Measurements from ENCODE around the gene COL6A6. TPM values are rescaled to one million over a fixed set of nuclear protein-coding genes. Genes with fewer than 3 reads are reported as not detected.

Gene COL6A6
- total RNA-seq, 2 experiments from 2014 or later: not detected

GRCh38 chr3:130514681-130515080 lies 2.3 kb upstream of the COL6A6 start:
- H3K27ac Mint-ChIP-seq: no peak overlapping the region
- CTCF ChIA-PET: no interaction called here
- H3K4me1 Mint-ChIP-seq (ENCODE audit: low read depth): peaks cover 2% of the 10 kb centered on the region
- POLR2A ChIA-PET: no interaction called here
- H3K27me3 Mint-ChIP-seq: peaks cover 46% of the 10 kb centered on the region
- DNase-seq: no peak
- no peaks in the 10 kb centered on the region for H3K36me3 Mint-ChIP-seq
- no peak overlapping the region for H3K4me3 Mint-ChIP-seq
- H3K9me3 Mint-ChIP-seq: no peaks in the 10 kb centered on the region
- intact Hi-C loops (cut with micrococcal nuclease): no loop called here

GRCh38 chr3:130515755-130516154 lies 1.2 kb upstream of the COL6A6 start:
- intact Hi-C loops (cut with micrococcal nuclease): no loop called here
- Mint-ChIP-seq H3K36me3 (no peaks in the 10 kb centered on the region), H3K9me3 (no peaks in the 10 kb centered on the region), H3K4me3 (no peak overlapping the region), H3K27me3 (peaks cover 45% of the 10 kb centered on the region), H3K27ac (no peak overlapping the region), H3K4me1 (ENCODE audit: low read depth) (peaks cover 2% of the 10 kb centered on the region)
- DNase-seq: no peak
- ChIA-PET CTCF (interaction anchor here (0.7 kb wide), 1 partner anchor 240 kb away, joined by 3 read pairs; no protein-coding TSS in a partner anchor), POLR2A (no interaction called here)

GRCh38 chr3:130517602-130518001 lies 625 bp downstream of the COL6A6 start:
- Mint-ChIP-seq H3K36me3 (no peaks in the 10 kb centered on the region), H3K9me3 (no peaks in the 10 kb centered on the region), H3K4me1 (ENCODE audit: low read depth) (peaks cover 2% of the 10 kb centered on the region), H3K27me3 (peaks cover 32% of the 10 kb centered on the region), H3K4me3 (no peak overlapping the region), H3K27ac (no peak overlapping the region)
- DNase-seq: no peak
- CTCF ChIA-PET: no interaction called here
- intact Hi-C loops (cut with micrococcal nuclease): no loop called here
- POLR2A ChIA-PET: no interaction called here

- ChIA-PET POLR2A (no interaction called here), CTCF (no interaction called here)
- Mint-ChIP-seq H3K27ac (no peak overlapping the region), H3K4me3 (no peak overlapping the region), H3K4me1 (ENCODE audit: low read depth) (peaks cover 2% of the 10 kb centered on the region), H3K36me3 (no peaks in the 10 kb centered on the region), H3K9me3 (no peaks in the 10 kb centered on the region), H3K27me3 (peaks cover 29% of the 10 kb centered on the region)
- intact Hi-C loops (cut with micrococcal nuclease): no loop called here
- DNase-seq: no peak
These were observed 2.8 kb downstream of the COL6A6 start for GRCh38 chr3:130519754-130520153.

- no peak for DNase-seq
- Mint-ChIP-seq H3K4me3 (no peak overlapping the region), H3K4me1 (ENCODE audit: low read depth) (no peaks in the 10 kb centered on the region), H3K9me3 (no peaks in the 10 kb centered on the region), H3K36me3 (no peaks in the 10 kb centered on the region), H3K27me3 (peaks cover 17% of the 10 kb centered on the region), H3K27ac (no peak overlapping the region)
- ChIA-PET POLR2A (interaction anchor here (0.6 kb wide), 1 partner anchor 87 kb away, joined by 4 read pairs; no protein-coding TSS in a partner anchor), CTCF (no interaction called here)
- intact Hi-C loops (cut with micrococcal nuclease): no loop called here
These were observed 5.4 kb downstream of the COL6A6 start for GRCh38 chr3:130522399-130522798.

GRCh38 chr3:130527426-130527825 lies 10.4 kb downstream of the COL6A6 start:
- DNase-seq: no peak
- H3K27ac Mint-ChIP-seq: no peak overlapping the region
- H3K27me3 Mint-ChIP-seq: peaks cover 7% of the 10 kb centered on the region
- POLR2A ChIA-PET: no interaction called here
- no peaks in the 10 kb centered on the region for H3K9me3 Mint-ChIP-seq
- H3K4me1 Mint-ChIP-seq (ENCODE audit: low read depth): peaks cover 12% of the 10 kb centered on the region
- no peak overlapping the region for H3K4me3 Mint-ChIP-seq
- H3K36me3 Mint-ChIP-seq: no peaks in the 10 kb centered on the region
- intact Hi-C loops (cut with micrococcal nuclease): no loop called here
- CTCF ChIA-PET: interaction anchor here (0.8 kb wide), 1 partner anchor 11 kb away, joined by 3 read pairs; no protein-coding TSS in a partner anchor

GRCh38 chr3:130528120-130528519 lies 11.1 kb downstream of the COL6A6 start:
- no peak for DNase-seq
- peaks cover 3% of the 10 kb centered on the region for H3K27me3 Mint-ChIP-seq
- H3K36me3 Mint-ChIP-seq: no peaks in the 10 kb centered on the region
- POLR2A ChIA-PET: no interaction called here
- CTCF ChIA-PET: interaction anchor here (0.8 kb wide), 1 partner anchor 11 kb away, joined by 3 read pairs; no protein-coding TSS in a partner anchor
- H3K4me1 Mint-ChIP-seq (ENCODE audit: low read depth): peaks cover 12% of the 10 kb centered on the region
- no peaks in the 10 kb centered on the region for H3K9me3 Mint-ChIP-seq
- H3K4me3 Mint-ChIP-seq: no peak overlapping the region
- intact Hi-C loops (cut with micrococcal nuclease): no loop called here
- no peak overlapping the region for H3K27ac Mint-ChIP-seq

GRCh38 chr3:130529486-130530215 lies 12.7 kb downstream of the COL6A6 start:
- H3K4me3 Mint-ChIP-seq: no peak overlapping the region
- peaks cover 3% of the 10 kb centered on the region for H3K27me3 Mint-ChIP-seq
- H3K4me1 Mint-ChIP-seq (ENCODE audit: low read depth): peaks cover 12% of the 10 kb centered on the region
- H3K27ac Mint-ChIP-seq: no peak overlapping the region
- no peak for DNase-seq
- intact Hi-C loops (cut with micrococcal nuclease): no loop called here
- no peaks in the 10 kb centered on the region for H3K9me3 Mint-ChIP-seq
- H3K36me3 Mint-ChIP-seq: no peaks in the 10 kb centered on the region
- CTCF ChIA-PET: no interaction called here
- POLR2A ChIA-PET: no interaction called here

- Mint-ChIP-seq H3K27ac (no peak overlapping the region), H3K9me3 (no peaks in the 10 kb centered on the region), H3K36me3 (no peaks in the 10 kb centered on the region), H3K4me1 (ENCODE audit: low read depth) (peaks cover 12% of the 10 kb centered on the region), H3K27me3 (peaks cover 3% of the 10 kb centered on the region), H3K4me3 (no peak overlapping the region)
- intact Hi-C loops (cut with micrococcal nuclease): no loop called here
- no peak for DNase-seq
- ChIA-PET CTCF (no interaction called here), POLR2A (no interaction called here)
These were observed 16.3 kb downstream of the COL6A6 start for GRCh38 chr3:130533247-130533646.

GRCh38 chr3:130537673-130538304 lies 20.8 kb downstream of the COL6A6 start:
- DNase-seq: no peak
- CTCF ChIA-PET: interaction anchor here (0.6 to 3.3 kb wide), 3 partner anchors 58 to 263 kb away, joined by 3 to 19 read pairs (median 4); no protein-coding TSS in a partner anchor
- Mint-ChIP-seq H3K4me1 (ENCODE audit: low read depth) (no peaks in the 10 kb centered on the region), H3K36me3 (no peaks in the 10 kb centered on the region), H3K9me3 (no peaks in the 10 kb centered on the region), H3K4me3 (no peak overlapping the region), H3K27me3 (peaks cover 4% of the 10 kb centered on the region), H3K27ac (no peak overlapping the region)
- POLR2A ChIA-PET: no interaction called here
- intact Hi-C loops (cut with micrococcal nuclease): no loop called here

GRCh38 chr3:130539005-130539404 lies 22.0 kb downstream of the COL6A6 start:
- Mint-ChIP-seq H3K4me3 (no peak overlapping the region), H3K4me1 (ENCODE audit: low read depth) (no peaks in the 10 kb centered on the region), H3K36me3 (no peaks in the 10 kb centered on the region), H3K27ac (no peak overlapping the region), H3K27me3 (peaks cover 6% of the 10 kb centered on the region), H3K9me3 (no peaks in the 10 kb centered on the region)
- ChIA-PET POLR2A (no interaction called here), CTCF (interaction anchor here (0.6 to 3.3 kb wide), 4 partner anchors 11 to 264 kb away, joined by 3 to 19 read pairs (median 4); no protein-coding TSS in a partner anchor)
- intact Hi-C loops (cut with micrococcal nuclease): loop anchor here (1.0 kb wide), 1 partner anchor 263 kb away; no protein-coding TSS in a partner anchor
- DNase-seq: peak; percentile 47

GRCh38 chr3:130543322-130543721 lies 26.3 kb downstream of the COL6A6 start:
- Mint-ChIP-seq H3K27me3 (peaks cover 15% of the 10 kb centered on the region), H3K4me3 (no peak overlapping the region), H3K4me1 (ENCODE audit: low read depth) (no peaks in the 10 kb centered on the region), H3K36me3 (no peaks in the 10 kb centered on the region), H3K9me3 (no peaks in the 10 kb centered on the region), H3K27ac (no peak overlapping the region)
- ChIA-PET POLR2A (no interaction called here), CTCF (no interaction called here)
- intact Hi-C loops (cut with micrococcal nuclease): no loop called here
- no peak for DNase-seq

Data from activated CD4-positive, alpha-beta memory T cell treated with anti-CD3 and anti-CD28 coated beads for 36 hours (primary cell).